Esophagus squamous epithelium (tissue), 5 donors: ENCODE results near the gene RET. TPM values are rescaled to one million over a fixed set of nuclear protein-coding genes. Genes with fewer than 3 reads are reported as not detected.

Experiments
- DNase-seq: peaks from one replicate; lab custom pipeline; 2025; lab: John Stamatoyannopoulos, UW
- H3K27ac ChIP-seq, 4 donors: fragments of 200-600 bp; sonication (generic); one replicate each; pipeline ENCODE4 v1.5.1; 2016 to 2019; ENCODE audit warnings: mild to moderate bottlenecking in 1 of 4
- H3K27me3 ChIP-seq, 4 donors: fragments of 200-600 bp; sonication (generic); 1 replicate in 3 of 4; 2 replicates in 1 of 4; pipeline versions ENCODE4 v1.5.1 to v1.6.0; 2017 to 2021; ENCODE audit warnings: antibody characterized with exemption in 1 of 4
- H3K36me3 ChIP-seq, 3 donors: fragments of 200-600 bp; sonication (generic); one replicate each; pipeline ENCODE4 v1.5.1; 2016 to 2019
- H3K4me1 ChIP-seq, 3 donors: fragments of 200-600 bp; sonication (generic); one replicate each; pipeline ENCODE4 v1.5.1; 2017 to 2019
- H3K4me3 ChIP-seq, 4 donors: fragments of 200-600 bp; sonication (generic); 1 replicate in 3 of 4; 2 replicates in 1 of 4; pipeline ENCODE4 v1.5.1; 2016 to 2019; ENCODE audit warnings: mild to moderate bottlenecking in 2 of 4, moderate library complexity in 1 of 4
- H3K9me3 ChIP-seq, 3 donors: fragments of 200-600 bp; sonication (generic); one replicate each; pipeline ENCODE4 v1.5.1; 2016 to 2019
- POLR2A ChIP-seq, 4 donors: fragments of 450-650 bp; IDR thresholded peaks; one replicate each; pipeline ENCODE4 v1.6.1; 2017; ENCODE audit warnings: antibody characterized with exemption in 4 of 4, mild to moderate bottlenecking in 4 of 4, moderate library complexity in 3 of 4
- WGBS, 2 donors: methylation state at CpG; one replicate each; pipeline ENCODE4 v1.1.5; 2018; 5-methylcytosine and 5-hydroxymethylcytosine counted together
- intact Hi-C: fragments of 100-400 bp; cut with DNase I; formaldehyde crosslinking; loops from one replicate; pipeline ENCODE4 v1.15.0; 2022
- total RNA-seq, 4 donors: library from RNA; depleted of rRNA; stranded (reverse); fragments of >200 nt; gene quantifications; one replicate each; pipeline ENCODE4 v1.1.0, GENCODE V29; 2016
- TF ChIP-seq, protein P1 (sequence below), 6 experiments: fragments of 450-650 bp in 4 of 6; fragments of 200-600 bp in 2 of 6; sonication (generic) in 2 of 6; IDR thresholded peaks; one replicate each; pipeline ENCODE4 v1.5.1; 2016 to 2019; ENCODE audit warnings: antibody characterized with exemption in 6 of 6, mild to moderate bottlenecking in 4 of 6, moderate library complexity in 4 of 6
- donor health status: DM: yes; HTN: yes; CAD: no.

RET gene
- total RNA-seq, 4 donors from 2014 or later: 0.04 to 0.19 (median 0.11) TPM

DNA sequence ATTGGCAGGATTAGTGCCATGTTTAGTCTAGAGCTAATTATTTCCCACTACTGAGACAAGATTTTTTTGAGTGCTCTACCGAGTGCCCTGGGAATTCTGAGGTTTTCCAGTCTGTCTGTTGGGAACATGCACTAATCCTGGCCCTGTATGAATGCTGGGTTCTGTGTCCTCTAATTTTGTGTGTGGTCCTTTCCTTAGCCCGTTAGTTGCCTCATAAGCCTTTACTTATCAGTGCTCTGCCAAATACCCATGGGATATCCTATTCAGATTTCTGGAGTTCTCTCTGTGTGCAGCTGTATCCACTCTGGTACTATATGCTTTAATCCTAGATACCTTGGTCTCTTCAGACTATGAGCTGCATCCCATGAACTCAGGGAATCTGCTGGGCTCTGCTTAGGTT lies 74.5 kb downstream of the RET start:
- H3K27me3 ChIP-seq: no peaks in the 10 kb centered on the region
- TF ChIP-seq, protein P1, sequence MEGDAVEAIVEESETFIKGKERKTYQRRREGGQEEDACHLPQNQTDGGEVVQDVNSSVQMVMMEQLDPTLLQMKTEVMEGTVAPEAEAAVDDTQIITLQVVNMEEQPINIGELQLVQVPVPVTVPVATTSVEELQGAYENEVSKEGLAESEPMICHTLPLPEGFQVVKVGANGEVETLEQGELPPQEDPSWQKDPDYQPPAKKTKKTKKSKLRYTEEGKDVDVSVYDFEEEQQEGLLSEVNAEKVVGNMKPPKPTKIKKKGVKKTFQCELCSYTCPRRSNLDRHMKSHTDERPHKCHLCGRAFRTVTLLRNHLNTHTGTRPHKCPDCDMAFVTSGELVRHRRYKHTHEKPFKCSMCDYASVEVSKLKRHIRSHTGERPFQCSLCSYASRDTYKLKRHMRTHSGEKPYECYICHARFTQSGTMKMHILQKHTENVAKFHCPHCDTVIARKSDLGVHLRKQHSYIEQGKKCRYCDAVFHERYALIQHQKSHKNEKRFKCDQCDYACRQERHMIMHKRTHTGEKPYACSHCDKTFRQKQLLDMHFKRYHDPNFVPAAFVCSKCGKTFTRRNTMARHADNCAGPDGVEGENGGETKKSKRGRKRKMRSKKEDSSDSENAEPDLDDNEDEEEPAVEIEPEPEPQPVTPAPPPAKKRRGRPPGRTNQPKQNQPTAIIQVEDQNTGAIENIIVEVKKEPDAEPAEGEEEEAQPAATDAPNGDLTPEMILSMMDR (IDR thresholded peaks at IDR 0.05): no peak
- TF ChIP-seq POLR2A (IDR thresholded peaks at IDR 0.05): no peak
- 58 to 70% methylated on average over 2 of the region's 2 CpGs for WGBS, 2 donors
- H3K4me3 ChIP-seq: no peak overlapping the region
- intact Hi-C loops: no loop called here
- no peak overlapping the region for H3K27ac ChIP-seq
- no peak for DNase-seq
- peaks cover 0 to 7% (median 0%) of the 10 kb centered on the region in 3 donors for H3K9me3 ChIP-seq
- no peaks in the 10 kb centered on the region for H3K36me3 ChIP-seq
- peaks cover 0 to 26% (median 12%) of the 10 kb centered on the region in 3 donors for H3K4me1 ChIP-seq

- TF ChIP-seq POLR2A (IDR thresholded peaks at IDR 0.05): no peak
- TF ChIP-seq, protein P1 (IDR thresholded peaks at IDR 0.05): no peak
- peaks cover 0 to 34% (median 15%) of the 10 kb centered on the region in 3 donors for H3K4me1 ChIP-seq
- WGBS, 2 donors: 57 to 68% methylated on average over 2 of the region's 2 CpGs
- DNase-seq: no peak
- no peaks in the 10 kb centered on the region for H3K36me3 ChIP-seq
- H3K27me3 ChIP-seq: no peaks in the 10 kb centered on the region
- intact Hi-C loops: no loop called here
- peaks cover 0 to 4% (median 0%) of the 10 kb centered on the region in 3 donors for H3K9me3 ChIP-seq
- no peak overlapping the region for H3K27ac ChIP-seq
- H3K4me3 ChIP-seq: no peak overlapping the region
Observed at GRCh38 chr10:43153901-43154300, 77.0 kb downstream of the RET start.

GRCh38 chr10:43155221-43155620 lies 78.4 kb downstream of the RET start:
- H3K4me1 ChIP-seq: peaks cover 0 to 44% (median 23%) of the 10 kb centered on the region in 3 donors
- intact Hi-C loops: no loop called here
- WGBS, 2 donors: 86 to 94% methylated on average over 2 of the region's 2 CpGs

DNA sequence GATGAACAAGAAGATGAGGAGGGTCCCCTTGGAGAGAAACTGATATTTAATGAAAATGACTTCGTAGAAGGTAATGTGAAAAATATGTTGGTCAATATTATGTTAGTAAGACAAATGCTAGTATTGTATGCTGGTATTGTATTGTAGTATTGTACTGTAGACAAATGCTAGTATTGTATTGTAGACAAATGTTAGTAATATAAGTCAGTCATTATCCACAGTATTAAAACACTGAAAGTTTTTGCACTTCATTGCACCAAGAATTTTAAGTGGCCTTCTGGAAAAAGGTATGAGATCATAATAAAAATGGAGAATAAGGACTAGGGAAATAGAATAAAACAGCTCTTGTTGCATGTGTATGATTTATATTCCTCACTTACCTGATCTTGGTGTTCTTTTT lies 78.9 kb downstream of the RET start:
- no peak for DNase-seq
- intact Hi-C loops: no loop called here
- H3K4me1 ChIP-seq: peaks cover 0 to 49% (median 25%) of the 10 kb centered on the region in 3 donors
- no peaks in the 10 kb centered on the region for H3K36me3 ChIP-seq
- 83 to 97% methylated on average over 1 of the region's 1 CpG for WGBS, 2 donors
- no peak overlapping the region for H3K4me3 ChIP-seq
- H3K27me3 ChIP-seq: no peaks in the 10 kb centered on the region
- H3K9me3 ChIP-seq: no peaks in the 10 kb centered on the region
- no peak overlapping the region for H3K27ac ChIP-seq
- TF ChIP-seq, protein P1 (IDR thresholded peaks at IDR 0.05): no peak
- no peak for TF ChIP-seq POLR2A (IDR thresholded peaks at IDR 0.05)

More at GRCh38 chr10:43155221-43155620, 78.4 kb downstream of the RET start:
- Histone ChIP-seq H3K36me3 (no peaks in the 10 kb centered on the region), H3K4me3 (no peak overlapping the region), H3K27ac (no peak overlapping the region), H3K27me3 (no peaks in the 10 kb centered on the region), H3K9me3 (no peaks in the 10 kb centered on the region)
- TF ChIP-seq POLR2A (IDR thresholded peaks at IDR 0.05): no peak
- TF ChIP-seq, protein P1 (IDR thresholded peaks at IDR 0.05): no peak
- no peak for DNase-seq

DNA sequence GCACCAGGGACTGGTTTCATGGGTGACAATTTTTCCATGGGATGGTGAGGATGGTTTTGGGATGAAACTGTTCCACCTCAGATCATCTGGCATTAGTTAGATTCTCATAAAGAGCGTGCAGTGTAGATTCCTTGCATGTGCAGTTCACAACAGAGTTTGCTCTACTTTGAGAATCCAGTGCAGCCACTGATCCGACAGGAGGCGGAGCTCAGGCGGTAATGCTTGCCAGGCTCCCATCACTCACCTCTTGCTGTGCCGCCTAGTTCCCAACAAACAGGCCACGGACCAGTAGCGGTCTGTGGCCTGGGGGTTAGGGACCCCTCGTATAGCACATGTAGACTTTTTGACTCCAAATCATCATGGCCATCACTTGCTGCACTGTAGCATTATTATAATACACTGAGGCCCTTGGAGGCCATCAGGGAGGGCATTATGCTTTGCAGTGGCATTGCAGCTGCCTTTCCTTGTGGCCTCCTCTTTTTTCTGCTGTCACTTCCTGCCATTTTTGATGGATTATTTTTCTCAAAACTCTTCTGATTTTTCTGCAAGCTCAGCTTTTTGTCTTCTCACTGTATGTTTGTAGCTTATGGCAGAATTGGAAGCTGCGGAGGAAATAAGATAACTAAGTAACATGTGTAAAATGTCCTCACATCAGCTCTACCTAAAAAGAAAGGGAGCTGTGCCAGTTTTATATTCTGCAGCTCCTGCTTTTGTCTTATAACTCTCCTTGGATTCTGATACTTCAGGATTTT lies 79.9 kb downstream of the RET start:
- peaks cover 0 to 6% (median 0%) of the 10 kb centered on the region in 3 donors for H3K36me3 ChIP-seq
- no peaks in the 10 kb centered on the region for H3K27me3 ChIP-seq
- no peak for TF ChIP-seq POLR2A (IDR thresholded peaks at IDR 0.05)
- TF ChIP-seq, protein P1 (IDR thresholded peaks at IDR 0.05): no peak
- 85 to 90% methylated on average over 9 of the region's 9 CpGs for WGBS, 2 donors
- intact Hi-C loops: no loop called here
- H3K27ac ChIP-seq: no peak overlapping the region
- no peak overlapping the region for H3K4me3 ChIP-seq
- H3K9me3 ChIP-seq: no peaks in the 10 kb centered on the region
- peaks cover 0 to 52% (median 18%) of the 10 kb centered on the region in 3 donors for H3K4me1 ChIP-seq
- no peak for DNase-seq
